ENCODE measurements around the gene F8. TPM values are rescaled to one million over a fixed set of nuclear protein-coding genes. Genes with fewer than 3 reads are reported as not detected.
A peak's percentile ranks its signal among the peaks of the same experiment; 100 is the strongest.
"Not testable (repeated sequence)": the region's sequence is repeated elsewhere in the genome, so short reads cannot be mapped to it uniquely, and the experiment has no call there.

Gene F8
- total RNA-seq, 6 donors from 2014 or later: 4.3 to 47.1 (median 21.7) TPM

- 39 to 58% methylated on average over 1 of the region's 1 CpG for WGBS, 2 donors
- ATAC-seq (ENCODE audit: low FRiP score in 2 of 2): no peak
Observed at GRCh38 chrX:154967603-154968002, 54.9 kb downstream of the F8 start.

GRCh38 chrX:154961947-154962346, 60.6 kb downstream of the F8 start:
- TF ChIP-seq POLR2A (IDR thresholded peaks at IDR 0.05) (no peak), CTCF (IDR thresholded peaks at IDR 0.05) (no peak), POLR2AphosphoS5 (IDR thresholded peaks at IDR 0.05) (no peak), EP300 (IDR thresholded peaks at IDR 0.05) (no peak)
- ATAC-seq (ENCODE audit: low FRiP score in 2 of 2): no peak

More at GRCh38 chrX:154967603-154968002, 54.9 kb downstream of the F8 start:
- no peaks in the 10 kb centered on the region for H3K27me3 ChIP-seq
- no peaks in the 10 kb centered on the region for H3K36me3 ChIP-seq
- DNase-seq: no peak
- H3K4me3 ChIP-seq: no peak overlapping the region
- TF ChIP-seq POLR2A (IDR thresholded peaks at IDR 0.05) (no peak), POLR2AphosphoS5 (IDR thresholded peaks at IDR 0.05) (no peak), CTCF (IDR thresholded peaks at IDR 0.05) (no peak), EP300 (IDR thresholded peaks at IDR 0.05) (no peak)
- no peaks in the 10 kb centered on the region for H3K9me3 ChIP-seq
- no peaks in the 10 kb centered on the region for H3K4me1 ChIP-seq
- no peak overlapping the region for H3K27ac ChIP-seq

GRCh38 chrX:154955799-154956198, 66.7 kb downstream of the F8 start:
- not testable (repeated sequence) for DNase-seq; H3K4me3 ChIP-seq; H3K27ac ChIP-seq; H3K36me3 ChIP-seq; H3K4me1 ChIP-seq; H3K9me3 ChIP-seq; ATAC-seq (ENCODE audit: low FRiP score in 2 of 2); H3K27me3 ChIP-seq
- WGBS, 2 donors: 76 to 88% methylated on average over 3 of the region's 3 CpGs

More at GRCh38 chrX:154961947-154962346, 60.6 kb downstream of the F8 start:
- H3K27ac ChIP-seq: no peak overlapping the region
- no peaks in the 10 kb centered on the region for H3K36me3 ChIP-seq
- H3K9me3 ChIP-seq: no peaks in the 10 kb centered on the region
- no peaks in the 10 kb centered on the region for H3K27me3 ChIP-seq
- no peak for DNase-seq
- no peaks in the 10 kb centered on the region for H3K4me1 ChIP-seq
- H3K4me3 ChIP-seq: no peak overlapping the region

- H3K4me3 ChIP-seq; H3K27ac ChIP-seq; H3K4me1 ChIP-seq; H3K9me3 ChIP-seq; H3K36me3 ChIP-seq; H3K27me3 ChIP-seq; ATAC-seq (ENCODE audit: low FRiP score in 2 of 2): not testable (repeated sequence)
- 89% methylated on average over 10 of the region's 10 CpGs; no CpG with 5 or more reads in 1 of the 2 donors for WGBS, 2 donors
- DNase-seq: peak in 1 of 2 donors; percentile 1
Observed at GRCh38 chrX:154939265-154939664, 83.3 kb downstream of the F8 start.

- H3K9me3 ChIP-seq; H3K36me3 ChIP-seq; ATAC-seq (ENCODE audit: low FRiP score in 2 of 2); DNase-seq; H3K27me3 ChIP-seq; H3K4me1 ChIP-seq; H3K27ac ChIP-seq; H3K4me3 ChIP-seq: not testable (repeated sequence)
- 89 to 92% methylated on average over 5 of the region's 5 CpGs for WGBS, 2 donors
Observed at GRCh38 chrX:154924771-154925170, 97.8 kb downstream of the F8 start.

GRCh38 chrX:154918060-154918483, 104.5 kb downstream of the F8 start:
- Histone ChIP-seq H3K9me3 (peaks cover 0 to 12% (median 0%) of the 10 kb centered on the region in 4 donors), H3K27me3 (no peaks in the 10 kb centered on the region), H3K4me1 (no peaks in the 10 kb centered on the region), H3K27ac (no peak overlapping the region), H3K36me3 (no peaks in the 10 kb centered on the region), H3K4me3 (peak overlapping the region in 1 of 4 donors; percentile 6)
- TF ChIP-seq CTCF (IDR thresholded peaks at IDR 0.05): peak; percentile 31 to 57 (median 38)
- no peak for TF ChIP-seq POLR2A (IDR thresholded peaks at IDR 0.05)
- peak in 1 of 2 donors; percentile 32 for DNase-seq
- 0 to 9% methylated on average over 1 to 5 of the region's 5 CpGs for WGBS, 2 donors
- ATAC-seq (ENCODE audit: low FRiP score in 2 of 2): peak in 1 of 2 donors; percentile 72
